HG03565 (cell line): ENCODE data around the gene GJB4.
"Not testable (repeated sequence)": the region's sequence is repeated elsewhere in the genome, so short reads cannot be mapped to it uniquely, and the experiment has no call there.

Experiments
- ATAC-seq: cut with Tn5 transposase; IDR thresholded peaks from one replicate; pipeline ENCODE4 v1.9.1; 2021; ENCODE audit warnings: mild to moderate bottlenecking, moderate library complexity; ENCODE audit not compliant: unreplicated experiment

The GJB4 gene

GRCh38 chr1:34746785-34747637 lies 12.5 kb upstream of the GJB4 start:
- ATAC-seq: no peak

- no peak for ATAC-seq
These were observed 11.9 kb upstream of the GJB4 start for GRCh38 chr1:34747638-34747941.

- ATAC-seq: no peak
These were observed 9.5 kb upstream of the GJB4 start for GRCh38 chr1:34749992-34750391.

GRCh38 chr1:34750610-34751009 lies 8.9 kb upstream of the GJB4 start:
- ATAC-seq: no peak

- no peak for ATAC-seq
These were observed 6.4 kb upstream of the GJB4 start for GRCh38 chr1:34753163-34753562.

GRCh38 chr1:34754964-34755637 lies 4.4 kb upstream of the GJB4 start, which contains the start of gene GJB5:
Gene GJB5 (plus strand): TSS chr1:34755047. CDS start chr1:34757331, 2,284 bp downstream.
- no peak for ATAC-seq

GRCh38 chr1:34755961-34756360 lies 3.6 kb upstream of the GJB4 start:
- ATAC-seq: no peak

GRCh38 chr1:34757386-34757785 lies 2.2 kb upstream of the GJB4 start:
- no peak for ATAC-seq

- ATAC-seq: no peak
These were observed 789 bp upstream of the GJB4 start for GRCh38 chr1:34758751-34759150.

- ATAC-seq: no peak
These were observed 1.7 kb downstream of the GJB4 start for GRCh38 chr1:34761176-34761761.

- no peak for ATAC-seq
These were observed 2.3 kb downstream of the GJB4 start for GRCh38 chr1:34761776-34762307.

GRCh38 chr1:34762474-34763141 lies 3.1 kb downstream of the GJB4 start:
- no peak for ATAC-seq

GRCh38 chr1:34763142-34763781 lies 3.7 kb downstream of the GJB4 start:
- ATAC-seq: no peak

- no peak for ATAC-seq
These were observed 9.3 kb downstream of the GJB4 start for GRCh38 chr1:34768856-34769255.

GRCh38 chr1:34770891-34771504 lies 11.5 kb downstream of the GJB4 start:
- ATAC-seq: no peak

GRCh38 chr1:34771573-34772371 lies 12.2 kb downstream of the GJB4 start:
- ATAC-seq: no peak

- ATAC-seq: not testable (repeated sequence)
These were observed 13.6 kb downstream of the GJB4 start for GRCh38 chr1:34773114-34773513.

- ATAC-seq: no peak
These were observed 15.4 kb downstream of the GJB4 start for GRCh38 chr1:34774957-34775356.

GRCh38 chr1:34776911-34777310 lies 17.4 kb downstream of the GJB4 start:
- no peak for ATAC-seq
